ENCODE measurements around the gene WRAP73.

Gene WRAP73

GRCh38 chr1:3649342-3650247, at the start of gene WRAP73:
WRAP73 (minus strand) TSS chr1:3650103; CDS start chr1:3649999, 104 bp downstream.
- peak; percentile 92 for DNase-seq (ENCODE audit: low spot score)

GRCh38 chr1:3699596-3699995, 49.7 kb upstream of the WRAP73 start:
- DNase-seq (ENCODE audit: low spot score), result no peak

GRCh38 chr1:3698660-3699408, 48.9 kb upstream of the WRAP73 start:
- no peak for DNase-seq (ENCODE audit: low spot score)

GRCh38 chr1:3697810-3698209, 47.9 kb upstream of the WRAP73 start:
- DNase-seq (ENCODE audit: low spot score), result no peak

- DNase-seq (ENCODE audit: low spot score), result no peak
These were observed 47.2 kb upstream of the WRAP73 start for GRCh38 chr1:3697104-3697503.

GRCh38 chr1:3696689-3697088, 46.8 kb upstream of the WRAP73 start:
- no peak for DNase-seq (ENCODE audit: low spot score)

- peak; percentile 26 for DNase-seq (ENCODE audit: low spot score)
These were observed 45.7 kb upstream of the WRAP73 start for GRCh38 chr1:3695326-3696217.

GRCh38 chr1:3693321-3693720, 43.4 kb upstream of the WRAP73 start:
- DNase-seq (ENCODE audit: low spot score), result no peak

GRCh38 chr1:3692598-3692997, 42.7 kb upstream of the WRAP73 start:
- DNase-seq (ENCODE audit: low spot score), result no peak

- no peak for DNase-seq (ENCODE audit: low spot score)
These were observed 41.7 kb upstream of the WRAP73 start for GRCh38 chr1:3691421-3692204.

GRCh38 chr1:3690282-3691065, 40.6 kb upstream of the WRAP73 start:
- no peak for DNase-seq (ENCODE audit: low spot score)

- no peak for DNase-seq (ENCODE audit: low spot score)
These were observed 39.3 kb upstream of the WRAP73 start for GRCh38 chr1:3689138-3689750.

GRCh38 chr1:3688356-3689137, 38.6 kb upstream of the WRAP73 start:
- DNase-seq (ENCODE audit: low spot score), result no peak

- DNase-seq (ENCODE audit: low spot score), result no peak
These were observed 37.6 kb upstream of the WRAP73 start for GRCh38 chr1:3687504-3687903.

GRCh38 chr1:3685906-3686305, 36.0 kb upstream of the WRAP73 start:
- no peak for DNase-seq (ENCODE audit: low spot score)

GRCh38 chr1:3685222-3685621, 35.3 kb upstream of the WRAP73 start:
- no peak for DNase-seq (ENCODE audit: low spot score)

- no peak for DNase-seq (ENCODE audit: low spot score)
These were observed 34.1 kb upstream of the WRAP73 start for GRCh38 chr1:3683992-3684391.

- DNase-seq (ENCODE audit: low spot score), result no peak
These were observed 33.3 kb upstream of the WRAP73 start for GRCh38 chr1:3683197-3683596.
